Measurements from ENCODE around the gene VEGFC. TPM values are rescaled to one million over a fixed set of nuclear protein-coding genes. Genes with fewer than 3 reads are reported as not detected.

VEGFC gene
- total RNA-seq, 1 donor from 2014 or later = 7.5 TPM

DNA sequence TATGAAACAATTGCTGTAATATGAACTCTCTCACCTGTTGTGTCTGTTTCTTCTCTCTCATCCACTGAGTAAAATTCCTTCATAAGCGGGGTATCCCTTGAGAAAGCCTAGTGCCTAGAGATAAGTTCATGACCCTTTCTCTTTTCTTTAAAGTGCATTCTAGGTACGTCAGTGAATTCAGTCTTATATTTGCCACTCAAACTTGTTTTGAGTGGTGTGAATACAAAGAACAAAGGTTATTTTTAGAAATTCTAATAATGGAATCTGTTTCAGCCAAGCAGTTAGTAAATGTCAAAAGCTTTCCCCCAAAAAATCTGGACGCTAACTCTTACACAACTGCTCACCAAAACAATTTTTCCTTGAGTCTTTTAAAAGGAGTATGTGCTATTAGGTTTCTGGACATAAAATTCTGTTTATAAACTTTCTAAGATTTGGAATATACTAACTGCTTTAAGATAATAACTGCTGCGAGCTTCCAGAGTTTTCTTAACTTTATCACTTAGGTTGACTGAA lies 112.0 kb downstream of the VEGFC start:
- H3K27ac ChIP-seq (replicated peaks) = peak overlapping the region; percentile 51
- no peaks in the 10 kb centered on the region for H3K27me3 ChIP-seq (ENCODE audit: low read depth)
- no peaks in the 10 kb centered on the region for H3K9me3 ChIP-seq (replicated peaks)
- intact Hi-C loops (cut with micrococcal nuclease) = no loop called here
- peak overlapping the region; percentile 32 for H3K4me3 ChIP-seq
- H3K36me3 ChIP-seq = peaks cover 6% of the 10 kb centered on the region
- TF ChIP-seq CTCF (IDR thresholded peaks at IDR 0.05; ENCODE audit: borderline replicate concordance) = no peak
- DNase-seq = no peak
- peaks cover 31% of the 10 kb centered on the region for H3K4me1 ChIP-seq

DNA sequence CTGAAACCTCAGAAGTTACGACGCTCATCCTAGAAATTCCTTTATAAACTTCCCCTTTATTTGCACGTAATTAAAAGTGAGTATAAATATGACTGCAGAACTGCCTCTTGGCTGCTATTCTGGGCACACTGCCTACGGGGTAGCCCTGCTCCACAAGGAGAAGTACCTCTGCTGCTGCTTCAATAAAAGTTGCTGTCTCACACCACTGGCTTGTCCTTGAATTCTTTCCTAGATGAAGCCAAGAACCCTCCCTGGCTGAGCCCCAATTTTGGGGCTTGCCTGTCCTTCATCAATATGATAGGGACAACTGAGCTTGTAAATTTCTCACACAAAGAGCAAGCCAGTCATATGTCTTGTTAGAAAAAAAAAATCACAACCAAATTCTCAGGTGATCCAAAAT lies 115.8 kb downstream of the VEGFC start:
- Histone ChIP-seq H3K9me3 (replicated peaks) (no peaks in the 10 kb centered on the region), H3K4me1 (peaks cover 31% of the 10 kb centered on the region), H3K27me3 (ENCODE audit: low read depth) (no peaks in the 10 kb centered on the region), H3K27ac (replicated peaks) (no peak overlapping the region), H3K4me3 (no peak overlapping the region), H3K36me3 (no peaks in the 10 kb centered on the region)
- no peak for TF ChIP-seq CTCF (IDR thresholded peaks at IDR 0.05; ENCODE audit: borderline replicate concordance)
- intact Hi-C loops (cut with micrococcal nuclease) = no loop called here
- DNase-seq = no peak

- Histone ChIP-seq H3K9me3 (replicated peaks) (no peaks in the 10 kb centered on the region), H3K27ac (replicated peaks) (no peak overlapping the region), H3K4me1 (peaks cover 32% of the 10 kb centered on the region), H3K36me3 (no peaks in the 10 kb centered on the region), H3K27me3 (ENCODE audit: low read depth) (no peaks in the 10 kb centered on the region), H3K4me3 (no peak overlapping the region)
- intact Hi-C loops (cut with micrococcal nuclease) = no loop called here
- TF ChIP-seq CTCF (IDR thresholded peaks at IDR 0.05; ENCODE audit: borderline replicate concordance) = no peak
- no peak for DNase-seq
These were observed 116.9 kb downstream of the VEGFC start for GRCh38 chr4:176675810-176676209.

GRCh38 chr4:176671532-176671931 lies 121.2 kb downstream of the VEGFC start:
- Histone ChIP-seq H3K27ac (replicated peaks) (peak overlapping the region; percentile 41), H3K9me3 (replicated peaks) (no peaks in the 10 kb centered on the region), H3K27me3 (ENCODE audit: low read depth) (no peaks in the 10 kb centered on the region), H3K4me1 (peaks cover 19% of the 10 kb centered on the region), H3K36me3 (no peaks in the 10 kb centered on the region), H3K4me3 (peak overlapping the region; percentile 22)
- intact Hi-C loops (cut with micrococcal nuclease) = no loop called here
- DNase-seq = peak; percentile 29
- no peak for TF ChIP-seq CTCF (IDR thresholded peaks at IDR 0.05; ENCODE audit: borderline replicate concordance)

- TF ChIP-seq CTCF (IDR thresholded peaks at IDR 0.05; ENCODE audit: borderline replicate concordance) = no peak
- Histone ChIP-seq H3K27me3 (ENCODE audit: low read depth) (no peaks in the 10 kb centered on the region), H3K9me3 (replicated peaks) (no peaks in the 10 kb centered on the region), H3K27ac (replicated peaks) (no peak overlapping the region), H3K4me1 (peaks cover 19% of the 10 kb centered on the region), H3K36me3 (no peaks in the 10 kb centered on the region), H3K4me3 (no peak overlapping the region)
- intact Hi-C loops (cut with micrococcal nuclease) = no loop called here
- no peak for DNase-seq
These were observed 124.4 kb downstream of the VEGFC start for GRCh38 chr4:176668324-176668723.

Data from left ventricle myocardium inferior (tissue), 1 donor.